Measurements from ENCODE around the gene CACNA1B.
"Not testable (repeated sequence)": the region's sequence is repeated elsewhere in the genome, so short reads cannot be mapped to it uniquely, and the experiment has no call there.

Gene CACNA1B

DNA sequence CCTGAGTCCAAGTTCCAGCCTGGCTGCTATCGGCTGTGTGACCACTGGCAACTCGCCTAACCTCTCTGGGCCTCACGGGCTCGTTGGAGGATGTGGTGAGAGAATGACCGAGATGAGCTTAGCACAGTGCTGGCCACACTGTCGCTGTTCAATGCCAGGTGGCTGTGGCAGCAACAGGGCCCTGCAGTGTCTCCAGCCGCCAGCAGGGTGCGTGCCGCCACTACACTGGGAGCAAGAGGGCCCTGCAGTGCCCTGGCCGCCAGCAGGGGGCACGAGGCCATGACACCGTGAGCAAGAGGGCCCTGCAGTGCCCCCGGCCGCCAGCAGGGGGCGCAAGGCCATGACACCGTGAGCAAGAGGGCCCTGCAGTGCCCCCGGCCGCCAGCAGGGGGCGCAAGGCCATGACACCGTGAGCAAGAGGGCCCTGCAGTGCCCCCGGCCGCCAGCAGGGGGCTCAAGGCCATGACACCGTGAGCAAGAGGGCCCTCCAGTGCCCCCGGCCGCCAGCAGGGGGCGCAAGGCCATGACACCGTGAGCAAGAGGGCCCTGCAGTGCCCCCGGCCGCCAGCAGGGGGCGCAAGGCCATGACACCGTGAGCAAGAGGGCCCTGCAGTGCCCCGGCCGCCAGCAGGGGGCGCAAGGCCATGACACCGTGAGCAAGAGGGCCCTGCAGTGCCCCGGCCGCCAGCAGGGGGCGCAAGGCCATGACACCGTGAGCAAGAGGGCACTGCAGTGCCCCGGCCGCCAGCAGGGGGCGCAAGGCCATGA lies 248.7 kb downstream of the CACNA1B start:
- H3K9me3 ChIP-seq (ENCODE audit: control insufficient read depth, insufficient read depth, low read length): peaks cover 46% of the 10 kb centered on the region

DNA sequence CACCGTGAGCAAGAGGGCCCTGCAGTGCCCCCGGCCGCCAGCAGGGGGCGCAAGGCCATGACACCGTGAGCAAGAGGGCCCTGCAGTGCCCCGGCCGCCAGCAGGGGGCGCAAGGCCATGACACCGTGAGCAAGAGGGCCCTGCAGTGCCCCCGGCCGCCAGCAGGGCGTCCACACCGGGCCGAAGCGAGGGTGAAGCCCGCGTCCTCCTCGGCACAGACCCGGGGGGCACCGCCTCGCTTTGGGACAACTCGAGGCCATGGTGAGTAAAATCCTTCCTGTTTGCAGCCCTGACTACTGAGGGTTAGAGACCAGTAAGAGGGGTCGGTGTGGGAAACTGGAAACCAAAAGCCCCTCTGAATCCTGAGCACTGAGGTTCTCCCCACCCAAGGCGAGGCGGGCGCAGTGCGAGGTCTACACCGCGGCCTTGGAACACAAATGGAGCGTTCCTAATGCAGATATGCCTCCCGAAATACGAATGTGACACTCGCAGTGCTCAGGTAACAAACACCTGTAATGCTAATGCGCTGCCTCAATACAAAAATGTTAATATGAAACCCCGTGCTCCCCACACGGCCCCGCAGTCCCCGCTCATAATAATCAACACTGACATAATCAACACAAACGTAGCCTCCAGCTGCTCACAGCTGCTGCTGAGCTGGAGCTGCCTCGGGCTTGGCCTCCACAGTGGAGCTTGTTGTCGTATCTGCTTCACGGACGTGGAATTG lies 249.4 kb downstream of the CACNA1B start:
- H3K4me3 ChIP-seq (ENCODE audit: low read depth, low read length); H3K4me1 ChIP-seq (ENCODE audit: control insufficient read depth, insufficient read depth, low read length); H3K36me3 ChIP-seq (ENCODE audit: control insufficient read depth, insufficient read depth, low read length); H3K27me3 ChIP-seq (ENCODE audit: control insufficient read depth, insufficient read depth, low read length); H3K9ac ChIP-seq (ENCODE audit: low read depth, low read length); H3K27ac ChIP-seq (ENCODE audit: low read depth, low read length): not testable (repeated sequence)
- peaks cover 42% of the 10 kb centered on the region for H3K9me3 ChIP-seq (ENCODE audit: control insufficient read depth, insufficient read depth, low read length)

More for the DNA sequence above, 248.7 kb downstream of the CACNA1B start:
- not testable (repeated sequence) for H3K4me1 ChIP-seq (ENCODE audit: control insufficient read depth, insufficient read depth, low read length); H3K36me3 ChIP-seq (ENCODE audit: control insufficient read depth, insufficient read depth, low read length); H3K27ac ChIP-seq (ENCODE audit: low read depth, low read length); H3K4me3 ChIP-seq (ENCODE audit: low read depth, low read length); H3K27me3 ChIP-seq (ENCODE audit: control insufficient read depth, insufficient read depth, low read length); H3K9ac ChIP-seq (ENCODE audit: low read depth, low read length)

GRCh38 chr9:138128027-138128426 lies 250.4 kb downstream of the CACNA1B start:
- not testable (repeated sequence) for H3K9ac ChIP-seq (ENCODE audit: low read depth, low read length); H3K4me3 ChIP-seq (ENCODE audit: low read depth, low read length); H3K36me3 ChIP-seq (ENCODE audit: control insufficient read depth, insufficient read depth, low read length); H3K27ac ChIP-seq (ENCODE audit: low read depth, low read length); H3K4me1 ChIP-seq (ENCODE audit: control insufficient read depth, insufficient read depth, low read length); H3K27me3 ChIP-seq (ENCODE audit: control insufficient read depth, insufficient read depth, low read length)
- peaks cover 32% of the 10 kb centered on the region for H3K9me3 ChIP-seq (ENCODE audit: control insufficient read depth, insufficient read depth, low read length)

GRCh38 chr9:138129318-138129717 lies 251.7 kb downstream of the CACNA1B start:
- peaks cover 19% of the 10 kb centered on the region for H3K9me3 ChIP-seq (ENCODE audit: control insufficient read depth, insufficient read depth, low read length)
- not testable (repeated sequence) for H3K9ac ChIP-seq (ENCODE audit: low read depth, low read length); H3K4me1 ChIP-seq (ENCODE audit: control insufficient read depth, insufficient read depth, low read length); H3K4me3 ChIP-seq (ENCODE audit: low read depth, low read length); H3K36me3 ChIP-seq (ENCODE audit: control insufficient read depth, insufficient read depth, low read length); H3K27ac ChIP-seq (ENCODE audit: low read depth, low read length); H3K27me3 ChIP-seq (ENCODE audit: control insufficient read depth, insufficient read depth, low read length)

- not testable (repeated sequence) for H3K27me3 ChIP-seq (ENCODE audit: control insufficient read depth, insufficient read depth, low read length); H3K9ac ChIP-seq (ENCODE audit: low read depth, low read length); H3K4me3 ChIP-seq (ENCODE audit: low read depth, low read length); H3K9me3 ChIP-seq (ENCODE audit: control insufficient read depth, insufficient read depth, low read length); H3K27ac ChIP-seq (ENCODE audit: low read depth, low read length); H3K4me1 ChIP-seq (ENCODE audit: control insufficient read depth, insufficient read depth, low read length); H3K36me3 ChIP-seq (ENCODE audit: control insufficient read depth, insufficient read depth, low read length)
These were observed 255.5 kb downstream of the CACNA1B start for GRCh38 chr9:138132946-138133705.

- not testable (repeated sequence) for H3K27ac ChIP-seq (ENCODE audit: low read depth, low read length)
- H3K9me3 ChIP-seq (ENCODE audit: control insufficient read depth, insufficient read depth, low read length): peaks cover 13% of the 10 kb centered on the region; the same call in 1 of the 2 replicates
These were observed 257.0 kb downstream of the CACNA1B start for GRCh38 chr9:138134581-138134980.

GRCh38 chr9:138139096-138139495 lies 261.5 kb downstream of the CACNA1B start:
- H3K36me3 ChIP-seq (ENCODE audit: control insufficient read depth, insufficient read depth, low read length); H3K4me3 ChIP-seq (ENCODE audit: low read depth, low read length); H3K4me1 ChIP-seq (ENCODE audit: control insufficient read depth, insufficient read depth, low read length); H3K27me3 ChIP-seq (ENCODE audit: control insufficient read depth, insufficient read depth, low read length); H3K9ac ChIP-seq (ENCODE audit: low read depth, low read length); H3K27ac ChIP-seq (ENCODE audit: low read depth, low read length): not testable (repeated sequence)
- peaks cover 13% of the 10 kb centered on the region; the same call in 1 of the 2 replicates for H3K9me3 ChIP-seq (ENCODE audit: control insufficient read depth, insufficient read depth, low read length)

More at GRCh38 chr9:138134581-138134980, 257.0 kb downstream of the CACNA1B start:
- not testable (repeated sequence) for H3K4me3 ChIP-seq (ENCODE audit: low read depth, low read length); H3K4me1 ChIP-seq (ENCODE audit: control insufficient read depth, insufficient read depth, low read length); H3K27me3 ChIP-seq (ENCODE audit: control insufficient read depth, insufficient read depth, low read length); H3K9ac ChIP-seq (ENCODE audit: low read depth, low read length); H3K36me3 ChIP-seq (ENCODE audit: control insufficient read depth, insufficient read depth, low read length)

- H3K27ac ChIP-seq (ENCODE audit: low read depth, low read length); H3K36me3 ChIP-seq (ENCODE audit: control insufficient read depth, insufficient read depth, low read length); H3K4me1 ChIP-seq (ENCODE audit: control insufficient read depth, insufficient read depth, low read length); H3K9ac ChIP-seq (ENCODE audit: low read depth, low read length); H3K4me3 ChIP-seq (ENCODE audit: low read depth, low read length); H3K27me3 ChIP-seq (ENCODE audit: control insufficient read depth, insufficient read depth, low read length); H3K9me3 ChIP-seq (ENCODE audit: control insufficient read depth, insufficient read depth, low read length): not testable (repeated sequence)
These were observed 263.4 kb downstream of the CACNA1B start for GRCh38 chr9:138140980-138141379.

DNA sequence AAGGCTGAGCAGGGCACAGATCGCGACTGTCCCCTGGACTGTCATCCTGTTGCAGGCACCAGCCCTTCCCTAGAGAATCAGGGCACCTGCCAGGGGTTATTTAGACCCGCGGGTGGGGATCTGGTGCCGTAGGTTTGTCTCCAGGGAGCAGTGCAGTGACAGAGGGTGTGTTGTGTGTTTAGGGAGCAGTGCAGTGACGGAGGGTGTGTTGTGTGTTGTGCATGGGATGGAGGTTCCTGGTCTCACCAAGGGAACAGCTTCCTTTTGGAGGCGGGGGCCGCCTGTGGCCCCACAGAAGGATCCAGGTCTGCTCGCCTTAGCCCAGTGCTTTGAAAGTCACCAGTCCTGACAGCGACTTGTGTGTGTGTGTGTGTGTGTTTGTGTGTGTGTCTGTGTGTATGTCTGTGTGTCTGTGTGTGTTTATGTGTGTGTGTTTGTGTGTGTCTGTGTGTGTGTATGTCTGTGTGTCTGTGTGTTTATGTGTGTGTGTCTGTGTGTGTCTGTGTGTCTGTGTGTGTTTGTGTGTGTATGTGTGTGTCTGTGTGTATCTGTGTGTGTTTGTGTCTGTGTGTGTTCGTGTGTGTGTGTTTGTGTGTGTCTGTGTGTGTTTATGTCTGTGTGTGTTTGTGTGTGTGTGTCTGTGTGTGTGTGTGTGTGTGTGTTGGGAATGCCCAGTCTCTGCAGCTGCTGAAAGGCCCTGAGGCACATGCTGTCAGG lies 265.1 kb downstream of the CACNA1B start:
- H3K27ac ChIP-seq (ENCODE audit: low read depth, low read length); H3K4me1 ChIP-seq (ENCODE audit: control insufficient read depth, insufficient read depth, low read length); H3K4me3 ChIP-seq (ENCODE audit: low read depth, low read length): not testable (repeated sequence)

GRCh38 chr9:138143491-138143890 lies 265.9 kb downstream of the CACNA1B start:
- H3K9me3 ChIP-seq (ENCODE audit: control insufficient read depth, insufficient read depth, low read length); H3K27ac ChIP-seq (ENCODE audit: low read depth, low read length); H3K4me3 ChIP-seq (ENCODE audit: low read depth, low read length); H3K27me3 ChIP-seq (ENCODE audit: control insufficient read depth, insufficient read depth, low read length); H3K9ac ChIP-seq (ENCODE audit: low read depth, low read length); H3K4me1 ChIP-seq (ENCODE audit: control insufficient read depth, insufficient read depth, low read length); H3K36me3 ChIP-seq (ENCODE audit: control insufficient read depth, insufficient read depth, low read length): not testable (repeated sequence)

More for the DNA sequence above, 265.1 kb downstream of the CACNA1B start:
- H3K36me3 ChIP-seq (ENCODE audit: control insufficient read depth, insufficient read depth, low read length); H3K9me3 ChIP-seq (ENCODE audit: control insufficient read depth, insufficient read depth, low read length); H3K9ac ChIP-seq (ENCODE audit: low read depth, low read length); H3K27me3 ChIP-seq (ENCODE audit: control insufficient read depth, insufficient read depth, low read length): not testable (repeated sequence)
